IMR-90 (cell line): ENCODE results near the gene SLC25A52.
"Not testable (repeated sequence)": the region's sequence is repeated elsewhere in the genome, so short reads cannot be mapped to it uniquely, and the experiment has no call there.

ENCODE experiments used
- CTCF ChIP-seq: conservative IDR thresholded peaks from 2 replicates; pipeline ENCODE4 v1.5.1; 2012; ENCODE audit warnings: mild to moderate bottlenecking, low read depth, low read length, improper control_type of control experiment
- MXI1 ChIP-seq: IDR thresholded peaks from 2 replicates; pipeline ENCODE4 v1.6.1; 2012; ENCODE audit warnings: low read depth, mild to moderate bottlenecking, low read length, moderate library complexity, borderline replicate concordance

- TF ChIP-seq CTCF, MXI1: not testable (repeated sequence)
Observed at GRCh38 chr18:31743600-31743999, 17.1 kb downstream of the SLC25A52 start.
